GM04504 (cell line): Measurements from ENCODE around the gene FLRT1.
"Not testable (repeated sequence)": the region's sequence is repeated elsewhere in the genome, so short reads cannot be mapped to it uniquely, and the experiment has no call there.

Experiments
- DNase-seq: peaks from one replicate; pipeline ENCODE4 v3.0.0-alpha.2; 2012; ENCODE audit warnings: low read depth

The FLRT1 gene

DNA sequence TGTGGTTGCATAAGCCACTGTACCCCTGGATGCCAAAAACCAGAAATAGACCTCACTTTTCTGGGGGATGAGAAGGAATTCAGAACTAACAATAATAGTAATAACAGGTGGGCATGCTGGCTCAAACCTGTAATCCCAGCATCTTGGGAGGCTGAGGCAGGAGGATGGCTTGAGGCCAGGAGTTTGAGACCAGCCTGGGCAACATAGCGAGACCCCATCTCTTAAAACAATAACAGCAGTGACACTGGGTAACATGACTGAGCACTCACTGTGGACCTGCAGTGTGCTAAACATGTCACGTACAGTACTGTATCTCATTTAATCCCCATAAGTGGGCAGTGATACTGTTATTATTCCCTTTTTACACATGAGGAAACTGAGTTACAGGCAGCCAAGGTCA, 10.0 kb downstream of the FLRT1 start:
- DNase-seq = no peak

- DNase-seq = not testable (repeated sequence)
These were observed 11.6 kb downstream of the FLRT1 start for GRCh38 chr11:64047373-64047772.

DNA sequence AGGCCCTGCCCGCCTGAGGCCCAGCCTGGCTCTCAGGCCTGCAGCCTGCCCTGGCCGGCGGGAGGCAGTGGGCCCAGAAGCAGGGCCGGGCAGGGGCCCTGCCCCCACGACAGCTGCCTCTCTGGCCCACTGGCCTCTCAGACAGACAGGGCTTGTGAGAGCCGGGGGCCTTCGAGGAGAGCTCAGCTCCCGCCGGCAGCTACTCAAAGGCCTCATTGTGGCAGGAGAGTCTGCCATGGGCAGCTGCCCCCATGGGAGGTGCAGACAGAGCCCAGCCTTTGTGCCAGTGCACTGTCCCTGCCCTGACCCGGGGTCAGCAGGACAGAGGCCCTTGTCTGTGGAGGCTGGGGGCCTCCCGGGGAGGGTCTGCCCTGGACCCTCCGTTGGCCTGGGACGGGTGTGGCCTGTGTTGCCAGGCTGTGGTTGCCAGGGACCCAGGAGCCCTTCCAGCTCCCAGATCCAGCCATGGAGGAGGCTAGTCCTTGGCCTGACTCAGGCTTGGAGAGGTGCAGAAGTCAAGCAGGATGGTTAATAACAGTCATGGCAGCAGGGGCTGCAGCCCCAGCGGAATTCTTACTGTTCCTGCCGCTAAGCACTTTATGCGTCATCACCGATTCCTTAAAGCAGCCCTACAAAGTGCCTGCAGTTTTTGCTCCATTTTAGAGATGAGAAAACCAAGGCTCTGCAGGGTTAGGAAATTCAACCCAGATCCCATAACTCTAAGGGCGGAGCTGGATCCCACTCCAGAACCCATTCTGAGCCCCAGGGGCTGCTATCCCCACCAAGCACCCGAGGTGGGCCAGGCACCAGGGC, 12.5 kb downstream of the FLRT1 start:
- DNase-seq = no peak

DNA sequence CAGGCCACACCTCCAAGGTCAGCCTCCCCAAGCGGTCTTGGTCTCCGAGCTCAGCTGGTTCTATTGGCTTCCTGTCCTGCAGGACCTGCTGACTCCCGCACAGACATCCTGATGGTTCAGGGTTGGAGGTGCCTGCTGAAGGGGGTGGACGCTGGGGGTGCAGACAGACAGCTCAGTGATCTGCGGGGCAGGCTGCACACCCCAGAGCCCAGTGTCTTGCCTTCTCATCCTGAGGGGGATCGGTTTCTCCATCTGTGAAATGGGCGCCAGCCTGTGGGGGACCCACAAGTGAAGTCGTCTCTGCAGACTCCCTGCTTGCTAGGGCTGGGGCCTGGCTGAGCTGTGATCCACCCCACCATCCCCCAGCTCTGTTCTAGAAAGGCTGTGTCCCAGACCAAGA, 13.8 kb downstream of the FLRT1 start:
- no peak for DNase-seq

DNA sequence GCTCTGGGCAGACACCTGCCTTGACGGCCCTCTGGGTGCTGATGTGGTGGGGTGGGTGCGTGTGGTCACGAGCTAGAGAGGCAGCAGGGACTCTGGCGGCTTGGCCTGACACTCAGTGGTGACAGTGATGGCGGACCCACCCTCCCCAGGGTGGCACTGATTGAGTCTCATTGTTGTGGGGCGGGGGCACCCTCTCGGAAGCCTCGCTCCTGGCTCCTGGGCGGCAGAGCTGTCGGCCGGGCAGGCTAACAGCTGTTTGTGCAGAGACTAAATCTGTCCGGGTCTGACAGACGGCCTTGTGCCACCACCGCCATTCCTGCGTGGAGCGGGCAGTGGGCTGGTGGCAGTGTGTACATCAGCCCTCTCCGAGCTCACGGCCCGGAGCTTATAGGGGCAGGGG, 15.6 kb downstream of the FLRT1 start:
- no peak for DNase-seq

- DNase-seq = no peak
These were observed 16.7 kb downstream of the FLRT1 start for GRCh38 chr11:64052436-64052835.

GRCh38 chr11:64052938-64053622, 17.3 kb downstream of the FLRT1 start:
- no peak for DNase-seq

- DNase-seq = no peak
These were observed 18.0 kb downstream of the FLRT1 start for GRCh38 chr11:64053699-64054098.

GRCh38 chr11:64055077-64055476, 19.3 kb downstream of the FLRT1 start:
- no peak for DNase-seq

GRCh38 chr11:64056213-64056785, 20.6 kb downstream of the FLRT1 start:
- DNase-seq = no peak

- DNase-seq = no peak
These were observed 21.1 kb downstream of the FLRT1 start for GRCh38 chr11:64056861-64057260.

DNA sequence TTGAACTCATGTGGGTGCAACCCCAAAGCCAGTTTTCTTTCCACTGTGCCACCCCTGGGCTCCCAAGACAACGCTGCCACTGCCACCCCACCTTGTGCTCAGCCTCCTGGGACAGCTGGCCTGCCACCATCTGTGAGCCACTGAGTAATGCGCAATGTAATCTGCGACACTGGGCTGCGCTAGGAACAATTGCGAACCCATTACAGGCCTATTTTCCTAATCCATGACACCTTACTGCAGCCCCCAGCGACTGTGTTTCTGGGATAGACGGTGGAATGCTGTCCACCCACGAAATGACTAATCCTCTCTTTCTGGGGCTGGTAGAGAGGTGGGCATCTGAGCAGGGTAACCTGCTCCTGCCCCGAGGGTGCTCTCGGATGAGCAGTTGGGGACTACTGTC, 22.2 kb downstream of the FLRT1 start:
- DNase-seq = no peak

- no peak for DNase-seq
These were observed 22.8 kb downstream of the FLRT1 start for GRCh38 chr11:64058494-64058893.

DNA sequence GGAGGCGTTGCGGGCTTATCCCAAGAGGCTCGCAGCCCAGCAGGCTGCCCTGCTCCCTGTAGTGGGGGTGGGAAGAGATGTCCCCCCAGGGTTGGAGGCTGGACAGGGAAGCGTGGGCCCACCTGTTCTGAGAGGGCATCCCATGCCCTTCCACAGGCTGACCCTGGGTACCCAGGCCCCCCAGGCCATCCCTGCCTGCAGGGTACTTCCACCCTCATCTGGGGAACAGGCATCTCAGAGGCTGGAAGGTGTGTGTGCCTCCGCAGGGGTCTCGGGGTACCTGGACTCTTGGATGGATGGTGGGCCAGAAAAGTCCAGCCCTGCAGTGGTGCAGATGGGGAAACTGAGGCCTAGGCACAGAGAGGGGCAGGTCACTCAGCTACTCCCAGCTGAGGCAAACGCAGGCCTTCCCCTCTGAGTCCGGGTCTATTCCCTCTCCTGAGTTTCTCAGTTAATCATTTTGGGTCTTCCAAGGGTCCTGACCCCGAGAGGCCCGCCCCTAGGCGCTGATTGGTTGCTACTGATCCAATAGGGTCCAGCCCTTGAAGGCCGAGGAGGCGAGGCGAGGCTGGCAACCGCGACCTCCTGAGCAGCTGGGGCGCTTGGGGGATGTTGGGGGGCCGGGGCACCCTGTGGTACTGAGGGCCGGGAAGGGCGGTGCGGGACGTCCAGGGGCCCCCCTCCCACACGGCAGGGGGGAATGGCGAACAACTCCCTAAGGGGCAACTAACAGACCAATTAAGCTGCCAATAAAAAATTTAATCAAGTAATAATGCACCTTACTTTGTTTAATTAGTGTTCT, 23.8 kb downstream of the FLRT1 start:
- no peak for DNase-seq

- DNase-seq = no peak
These were observed 24.6 kb downstream of the FLRT1 start for GRCh38 chr11:64060263-64060860.

DNA sequence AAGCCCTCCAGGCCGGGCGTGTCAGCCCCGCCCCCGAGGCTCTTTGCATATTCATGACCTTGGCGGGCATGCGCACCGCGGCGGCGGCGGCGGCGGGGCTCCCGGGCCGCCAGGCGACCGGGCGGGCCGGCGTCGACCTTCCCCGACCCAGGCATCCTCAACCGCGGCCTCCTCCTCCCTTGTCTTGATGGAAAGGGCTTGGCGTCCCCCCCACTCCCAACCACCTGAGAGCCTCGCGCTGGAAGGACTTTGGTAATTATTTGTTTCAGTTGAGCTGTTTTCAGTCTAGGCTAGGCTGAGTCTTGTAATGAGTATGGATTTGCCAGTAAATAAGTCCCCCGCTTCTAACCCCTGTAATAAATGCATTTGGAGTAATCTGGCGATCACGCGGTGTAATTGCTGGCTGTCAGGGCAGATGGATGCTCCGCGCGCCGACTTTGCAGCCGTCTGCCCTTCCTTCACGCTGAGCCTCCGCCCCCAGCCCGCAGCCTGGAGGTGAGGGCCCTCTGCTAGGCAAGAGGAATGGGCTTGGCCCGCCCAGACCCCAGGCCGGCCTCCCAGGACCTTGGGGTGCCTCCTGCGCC, 25.2 kb downstream of the FLRT1 start:
- DNase-seq = no peak

GRCh38 chr11:64062185-64063039, 26.7 kb downstream of the FLRT1 start:
- no peak for DNase-seq

- DNase-seq = no peak
These were observed 28.0 kb downstream of the FLRT1 start for GRCh38 chr11:64063777-64064176.

DNA sequence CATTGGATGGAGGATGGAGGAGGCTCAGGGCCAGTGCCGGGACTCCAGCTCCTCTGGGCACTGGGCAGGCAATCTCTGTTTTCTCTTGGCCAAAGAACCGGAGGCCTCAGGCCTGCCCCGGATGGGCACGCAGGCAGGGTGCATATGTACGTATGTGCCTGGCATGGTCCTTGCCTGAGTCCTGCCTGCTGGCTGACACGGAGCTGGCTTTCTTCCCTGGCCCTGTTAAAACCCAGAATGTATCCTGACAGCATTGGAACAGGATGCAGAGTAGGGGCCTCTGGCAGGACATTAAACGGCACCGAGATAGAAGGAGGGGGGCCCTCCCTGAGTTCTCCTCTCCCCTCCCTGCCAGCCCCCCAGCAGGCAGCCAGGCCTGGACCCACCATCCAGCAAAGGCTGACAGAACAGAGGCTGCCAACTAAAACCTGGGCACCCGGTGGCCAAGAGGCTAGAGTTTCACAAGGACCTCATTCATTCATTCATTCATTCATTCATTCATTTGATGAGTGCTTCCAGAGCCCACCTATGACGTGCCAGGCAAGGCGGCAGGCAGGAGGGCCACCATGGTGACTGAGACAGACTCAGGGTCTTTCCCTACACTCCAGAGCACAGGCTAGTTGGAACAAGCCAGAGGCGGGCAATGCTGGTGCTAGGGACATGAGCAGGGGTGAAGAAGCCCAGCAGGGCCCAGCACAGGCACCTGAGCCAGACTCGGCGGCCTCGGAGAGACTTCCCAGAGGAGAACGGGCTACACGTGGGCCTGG, 28.8 kb downstream of the FLRT1 start:
- no peak for DNase-seq

DNA sequence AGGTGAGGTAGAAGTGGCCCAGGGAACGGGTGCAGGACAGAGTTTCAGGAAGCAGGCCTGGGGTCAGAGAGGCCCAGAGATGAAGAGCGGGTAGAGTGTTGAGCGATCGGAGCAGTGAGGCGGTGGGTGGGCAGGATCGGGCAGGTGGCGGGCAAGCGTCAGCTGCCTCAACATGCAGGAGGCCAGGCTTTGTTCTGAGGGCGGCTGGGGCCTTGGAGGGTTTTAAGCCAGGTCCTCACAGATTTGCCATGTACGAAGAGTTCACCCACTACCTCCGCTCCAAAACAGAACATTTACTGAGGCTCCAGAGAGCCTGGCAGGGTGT, 29.4 kb downstream of the FLRT1 start:
- no peak for DNase-seq
